ENCODE data around the gene RRM2.
A peak's percentile ranks its signal among the peaks of the same experiment; 100 is the strongest.

The RRM2 gene

GRCh38 chr2:10094271-10094814, 28.2 kb upstream of the RRM2 start:
- Histone ChIP-seq H3K4me3 (IDR thresholded peaks at IDR 0.05; ENCODE audit: insufficient read depth, low read depth, low read length) (no peak overlapping the region), H3K27me3 (ENCODE audit: insufficient read depth, low read depth) (no peaks in the 10 kb centered on the region), H3K4me2 (no peak overlapping the region), H2AFZ (ENCODE audit: low read depth) (no peak overlapping the region), H3K79me2 (ENCODE audit: insufficient read depth, low read depth) (no peaks in the 10 kb centered on the region), H4K20me1 (ENCODE audit: insufficient read depth) (no peaks in the 10 kb centered on the region), H3K27ac (no peak overlapping the region), H3K36me3 (ENCODE audit: insufficient read depth) (no peaks in the 10 kb centered on the region), H3K4me1 (ENCODE audit: low read depth, poor library complexity, severe bottlenecking) (peaks cover 16% of the 10 kb centered on the region), H3K9ac (no peak overlapping the region)
- TF ChIP-seq CTCF (conservative IDR thresholded peaks at IDR 0.05; ENCODE audit: low read depth, low read length) = no peak

DNA sequence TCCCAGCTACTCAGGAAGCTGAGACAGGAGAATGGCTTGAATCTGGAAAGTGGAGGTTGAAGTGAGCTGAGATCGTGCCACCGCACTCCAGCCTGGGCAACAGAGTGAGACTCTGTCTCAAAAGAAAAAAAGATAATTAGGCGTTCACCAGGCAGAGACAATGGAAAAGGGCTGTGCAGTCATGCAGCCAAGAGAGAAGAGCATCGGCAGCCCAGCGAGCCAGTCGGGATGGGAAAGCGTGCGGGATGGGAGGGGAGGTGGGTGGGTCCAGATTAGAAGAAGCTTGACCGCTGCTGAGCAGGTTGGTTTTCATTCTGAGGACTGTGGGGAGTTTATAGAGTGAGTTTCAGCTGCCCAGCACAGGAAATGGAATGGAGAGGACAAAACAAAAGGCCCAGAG, 27.4 kb upstream of the RRM2 start:
- Histone ChIP-seq H3K4me1 (ENCODE audit: low read depth, poor library complexity, severe bottlenecking) (peaks cover 16% of the 10 kb centered on the region), H3K4me3 (IDR thresholded peaks at IDR 0.05; ENCODE audit: insufficient read depth, low read depth, low read length) (no peak overlapping the region), H4K20me1 (ENCODE audit: insufficient read depth) (no peaks in the 10 kb centered on the region), H3K36me3 (ENCODE audit: insufficient read depth) (no peaks in the 10 kb centered on the region), H3K4me2 (no peak overlapping the region), H3K9ac (no peak overlapping the region), H3K27me3 (ENCODE audit: insufficient read depth, low read depth) (no peaks in the 10 kb centered on the region), H3K79me2 (ENCODE audit: insufficient read depth, low read depth) (no peaks in the 10 kb centered on the region), H3K27ac (no peak overlapping the region), H2AFZ (ENCODE audit: low read depth) (no peak overlapping the region)
- TF ChIP-seq CTCF (conservative IDR thresholded peaks at IDR 0.05; ENCODE audit: low read depth, low read length) = no peak

- H3K4me1 ChIP-seq (ENCODE audit: low read depth, poor library complexity, severe bottlenecking) = peaks cover 16% of the 10 kb centered on the region
- peak overlapping the region; percentile 37; the same call in 1 of the 2 replicates for H3K4me2 ChIP-seq
- no peaks in the 10 kb centered on the region for H3K79me2 ChIP-seq (ENCODE audit: insufficient read depth, low read depth)
- no peaks in the 10 kb centered on the region for H3K27me3 ChIP-seq (ENCODE audit: insufficient read depth, low read depth)
- H3K4me3 ChIP-seq (IDR thresholded peaks at IDR 0.05; ENCODE audit: insufficient read depth, low read depth, low read length) = no peak overlapping the region
- no peak overlapping the region for H3K27ac ChIP-seq
- no peak overlapping the region for H2AFZ ChIP-seq (ENCODE audit: low read depth)
- no peak for TF ChIP-seq CTCF (conservative IDR thresholded peaks at IDR 0.05; ENCODE audit: low read depth, low read length)
- no peaks in the 10 kb centered on the region for H4K20me1 ChIP-seq (ENCODE audit: insufficient read depth)
- no peak overlapping the region for H3K9ac ChIP-seq
- H3K36me3 ChIP-seq (ENCODE audit: insufficient read depth) = no peaks in the 10 kb centered on the region
Observed at GRCh38 chr2:10096641-10097040, 25.9 kb upstream of the RRM2 start.

GRCh38 chr2:10097352-10098148, 25.0 kb upstream of the RRM2 start:
- H3K79me2 ChIP-seq (ENCODE audit: insufficient read depth, low read depth) = no peaks in the 10 kb centered on the region
- H3K4me1 ChIP-seq (ENCODE audit: low read depth, poor library complexity, severe bottlenecking) = peaks cover 16% of the 10 kb centered on the region
- H3K9ac ChIP-seq = no peak overlapping the region
- H3K36me3 ChIP-seq (ENCODE audit: insufficient read depth) = no peaks in the 10 kb centered on the region
- no peak overlapping the region for H3K4me3 ChIP-seq (IDR thresholded peaks at IDR 0.05; ENCODE audit: insufficient read depth, low read depth, low read length)
- H4K20me1 ChIP-seq (ENCODE audit: insufficient read depth) = no peaks in the 10 kb centered on the region
- TF ChIP-seq CTCF (conservative IDR thresholded peaks at IDR 0.05; ENCODE audit: low read depth, low read length) = peak; percentile 86
- no peak overlapping the region for H2AFZ ChIP-seq (ENCODE audit: low read depth)
- no peaks in the 10 kb centered on the region for H3K27me3 ChIP-seq (ENCODE audit: insufficient read depth, low read depth)
- peak overlapping the region; percentile 37; the same call in 1 of the 2 replicates for H3K4me2 ChIP-seq
- no peak overlapping the region for H3K27ac ChIP-seq

Measured in KMS-11 (cell line).